H9 (cell line): Measurements from ENCODE around the gene HECW1. TPM values are rescaled to one million over a fixed set of nuclear protein-coding genes. Genes with fewer than 3 reads are reported as not detected.

Source experiments
- DNase-seq: peaks from one replicate; pipeline ENCODE4 v3.0.0-alpha.2; 2017
- H2AFZ ChIP-seq: one replicate; pipeline ENCODE4 v1.6.1; 2013; ENCODE audit warnings: mild to moderate bottlenecking, low read length, control low read depth, moderate library complexity
- H2AK5ac ChIP-seq: 2 replicates; pipeline ENCODE4 v1.6.1; 2013; ENCODE audit warnings: low read length, control low read depth, mixed read lengths; ENCODE audit not compliant: insufficient read length
- H2BK120ac ChIP-seq: one replicate; pipeline ENCODE4 v1.6.1; 2013; ENCODE audit warnings: low read depth, mild to moderate bottlenecking, low read length, control low read depth, inconsistent platforms; ENCODE audit not compliant: poor library complexity, severe bottlenecking
- H2BK12ac ChIP-seq: 2 replicates; pipeline ENCODE4 v1.6.1; 2013; ENCODE audit warnings: low read length, control low read depth, mixed read lengths, low read depth; ENCODE audit not compliant: insufficient read length
- H2BK15ac ChIP-seq: 2 replicates; pipeline ENCODE4 v1.6.1; 2013; ENCODE audit warnings: low read depth, low read length, control low read depth
- H2BK20ac ChIP-seq: one replicate; pipeline ENCODE4 v1.6.1; 2013; ENCODE audit warnings: low read depth, mild to moderate bottlenecking, low read length, control low read depth, inconsistent platforms; ENCODE audit not compliant: poor library complexity, severe bottlenecking
- H2BK5ac ChIP-seq: 2 replicates; pipeline ENCODE4 v1.6.1; 2013; ENCODE audit warnings: low read length, control low read depth, mixed read lengths; ENCODE audit not compliant: insufficient read length
- H3K14ac ChIP-seq: 2 replicates; pipeline ENCODE4 v1.6.1; 2013; ENCODE audit warnings: low read length, control low read depth; ENCODE audit not compliant: insufficient read depth
- H3K18ac ChIP-seq: 2 replicates; pipeline ENCODE4 v1.6.1; 2013; ENCODE audit warnings: low read depth, mild to moderate bottlenecking, mixed read lengths, low read length, control low read depth; ENCODE audit not compliant: insufficient read length
- H3K23ac ChIP-seq: 2 replicates; pipeline ENCODE4 v1.6.1; 2013; ENCODE audit warnings: low read length, control low read depth, mixed read lengths, low read depth; ENCODE audit not compliant: insufficient read length
- H3K23me2 ChIP-seq: 2 replicates; pipeline ENCODE4 v1.6.1; 2013; ENCODE audit warnings: low read depth, mild to moderate bottlenecking, mixed read lengths, low read length, control low read depth; ENCODE audit not compliant: insufficient read length, poor library complexity, severe bottlenecking
- H3K27ac ChIP-seq: 2 replicates; pipeline ENCODE4 v1.5.1; 2013; ENCODE audit warnings: low read length, control low read depth, mixed read lengths, low read depth; ENCODE audit not compliant: insufficient read length
- H3K27me3 ChIP-seq: 2 replicates; pipeline ENCODE4 v1.6.1; 2013; ENCODE audit warnings: low read length, control low read depth, inconsistent platforms; ENCODE audit not compliant: insufficient read depth
- H3K4ac ChIP-seq: 2 replicates; pipeline ENCODE4 v1.6.1; 2013; ENCODE audit warnings: low read depth, mild to moderate bottlenecking, control low read depth, inconsistent platforms, low read length, moderate library complexity
- H3K4me1 ChIP-seq: 2 replicates; pipeline ENCODE4 v1.6.1; 2013; ENCODE audit warnings: low read length, control low read depth, inconsistent platforms; ENCODE audit not compliant: insufficient read depth
- H3K4me2 ChIP-seq: 2 replicates; pipeline ENCODE4 v1.6.1; 2013; ENCODE audit warnings: low read length, control low read depth, mixed read lengths; ENCODE audit not compliant: insufficient read length, insufficient read depth
- H3K56ac ChIP-seq: 2 replicates; pipeline ENCODE4 v1.6.1; 2013; ENCODE audit warnings: low read depth, mild to moderate bottlenecking, mixed read lengths, low read length, control low read depth; ENCODE audit not compliant: insufficient read length
- H3K79me1 ChIP-seq: 2 replicates; pipeline ENCODE4 v1.6.1; 2013; ENCODE audit warnings: low read depth, mild to moderate bottlenecking, moderate library complexity, low read length, control low read depth, inconsistent platforms; ENCODE audit not compliant: insufficient read depth, poor library complexity, severe bottlenecking
- H3K79me2 ChIP-seq: 2 replicates; pipeline ENCODE4 v1.6.1; 2013; ENCODE audit warnings: low read length, control low read depth, inconsistent platforms; ENCODE audit not compliant: insufficient read depth
- H3K9ac ChIP-seq: 2 replicates; pipeline ENCODE4 v1.6.1; 2013; ENCODE audit warnings: low read length, control low read depth, mixed read lengths; ENCODE audit not compliant: insufficient read length; ENCODE audit errors: extremely low read depth
- H3K9me3 ChIP-seq: one replicate; pipeline ENCODE4 v1.6.1; 2013; ENCODE audit warnings: low read depth, low read length, inconsistent platforms; ENCODE audit not compliant: control insufficient read depth
- H3T11ph ChIP-seq: one replicate; pipeline ENCODE4 v1.6.1; 2013; ENCODE audit warnings: mild to moderate bottlenecking, low read length, control low read depth, inconsistent platforms
- H4K20me1 ChIP-seq: one replicate; pipeline ENCODE4 v1.6.1; 2013; ENCODE audit not compliant: control insufficient read depth, insufficient read length, insufficient read depth
- H4K5ac ChIP-seq: 2 replicates; pipeline ENCODE4 v1.6.1; 2013; ENCODE audit warnings: low read depth, mild to moderate bottlenecking, mixed read lengths, low read length, control low read depth; ENCODE audit not compliant: insufficient read length
- H4K8ac ChIP-seq: replicated peaks from 2 replicates; pipeline ENCODE4 v1.6.1; 2013; ENCODE audit warnings: low read length, control low read depth, mixed read lengths, low read depth; ENCODE audit not compliant: insufficient read length
- H4K91ac ChIP-seq: 2 replicates; pipeline ENCODE4 v1.6.1; 2013; ENCODE audit warnings: low read depth, mild to moderate bottlenecking, moderate library complexity, mixed read lengths, low read length, control low read depth; ENCODE audit not compliant: insufficient read length
- H3K27ac Mint-ChIP-seq, 3 experiments: 2 replicates in 2 of 3; 3 replicates in 1 of 3; pipeline ENCODE4 v1.8.0; 2020 to 2021; ENCODE audit warnings: mixed read lengths in 3 of 3, mild to moderate bottlenecking in 1 of 3, moderate library complexity in 1 of 3
- H3K27me3 Mint-ChIP-seq: 2 replicates; pipeline ENCODE4 v1.8.0; 2021; ENCODE audit warnings: low read depth, mild to moderate bottlenecking, moderate library complexity, mixed read lengths
- H3K36me3 Mint-ChIP-seq, 3 experiments: 2 replicates in 2 of 3; 3 replicates in 1 of 3; pipeline ENCODE4 v1.8.0; 2020 to 2021; ENCODE audit warnings: low read depth in 3 of 3, mixed read lengths in 3 of 3; ENCODE audit not compliant: insufficient read depth in 1 of 3
- H3K4me1 Mint-ChIP-seq, 2 experiments: 2 replicates each; pipeline ENCODE4 v1.8.0; 2020; ENCODE audit warnings: mixed read lengths in 2 of 2
- H3K4me3 Mint-ChIP-seq, 2 experiments: 2 replicates in 1 of 2; 3 replicates in 1 of 2; pipeline ENCODE4 v1.8.0; 2020 to 2021; ENCODE audit warnings: mild to moderate bottlenecking in 2 of 2, mixed read lengths in 2 of 2, moderate library complexity in 1 of 2
- H3K9me3 Mint-ChIP-seq, 2 experiments: 2 replicates in 1 of 2; 3 replicates in 1 of 2; pipeline ENCODE4 v1.8.0; 2020; ENCODE audit warnings: mild to moderate bottlenecking in 2 of 2, mixed read lengths in 2 of 2, moderate library complexity in 1 of 2
- CTCF ChIP-seq: fragments of 200-600 bp; sonication (generic); conservative IDR thresholded peaks from 3 replicates; pipeline ENCODE4 v1.8.0; 2021; ENCODE audit warnings: antibody characterized with exemption, mild to moderate bottlenecking
- WGBS: extraction: QIAGEN DNeasy Blood & Tissue Kit; methylation state at CpG from one replicate; pipeline ENCODE4 v1.1.7; 2013; ENCODE audit warnings: missing lambda C conversion rate, low lambda C conversion rate, mixed read lengths; ENCODE audit not compliant: insufficient read length; ENCODE audit errors: extremely low coverage; 5-methylcytosine and 5-hydroxymethylcytosine counted together
- total RNA-seq: library from RNA; stranded (reverse); gene quantifications from 2 replicates; pipeline ENCODE4 v1.2.1, GENCODE V29; 2021

The HECW1 gene
- total RNA-seq, 1 experiment from 2014 or later, result 5.0 TPM

- H3K18ac ChIP-seq, result peak overlapping the region; percentile 0
- 100% methylated on average over 6 of the region's 6 CpGs for WGBS
- peak overlapping the region; percentile 1 for H2AK5ac ChIP-seq
- peaks cover 3% of the 10 kb centered on the region for H4K20me1 ChIP-seq
- H3K56ac ChIP-seq, result no peak overlapping the region
- H3T11ph ChIP-seq, result no peak overlapping the region
- H3K23ac ChIP-seq, result no peak overlapping the region
- peak overlapping the region; percentile 25 for H4K5ac ChIP-seq
- H3K79me1 ChIP-seq, result no peaks in the 10 kb centered on the region
- no peak overlapping the region for H2BK5ac ChIP-seq
- no peak overlapping the region for H3K4me2 ChIP-seq
- TF ChIP-seq CTCF, result no peak
- H2BK20ac ChIP-seq, result no peak overlapping the region
- no peak overlapping the region for H2BK120ac ChIP-seq
- H3K14ac ChIP-seq, result no peak overlapping the region
- peak overlapping the region; percentile 10 for H4K8ac ChIP-seq
- H3K9me3 ChIP-seq, result no peaks in the 10 kb centered on the region
- no peaks in the 10 kb centered on the region for H3K36me3 Mint-ChIP-seq
- no peak overlapping the region for H3K27ac ChIP-seq
- peaks cover 37 to 44% of the 10 kb centered on the region in 2 experiments for H3K4me1 Mint-ChIP-seq
- H3K4me3 Mint-ChIP-seq, result no peak overlapping the region
- no peak for DNase-seq
- no peak overlapping the region for H3K4ac ChIP-seq
- no peak overlapping the region for H3K27ac Mint-ChIP-seq
- H2BK15ac ChIP-seq, result no peak overlapping the region
- no peaks in the 10 kb centered on the region for H3K9me3 Mint-ChIP-seq
- H3K4me1 ChIP-seq, result peaks cover 17% of the 10 kb centered on the region; the same call in 1 of the 2 replicates
- no peak overlapping the region for H4K91ac ChIP-seq
- no peak overlapping the region for H2AFZ ChIP-seq
- H3K23me2 ChIP-seq, result no peaks in the 10 kb centered on the region
- no peaks in the 10 kb centered on the region for H3K27me3 ChIP-seq
- H3K27me3 Mint-ChIP-seq, result no peaks in the 10 kb centered on the region
- H3K9ac ChIP-seq, result no peak overlapping the region
- H2BK12ac ChIP-seq, result no peak overlapping the region
- no peaks in the 10 kb centered on the region for H3K79me2 ChIP-seq
These were observed 85.6 kb downstream of the HECW1 start for GRCh38 chr7:43198016-43198415.
